Measurements from ENCODE around the gene CPNE6.

Gene CPNE6

DNA sequence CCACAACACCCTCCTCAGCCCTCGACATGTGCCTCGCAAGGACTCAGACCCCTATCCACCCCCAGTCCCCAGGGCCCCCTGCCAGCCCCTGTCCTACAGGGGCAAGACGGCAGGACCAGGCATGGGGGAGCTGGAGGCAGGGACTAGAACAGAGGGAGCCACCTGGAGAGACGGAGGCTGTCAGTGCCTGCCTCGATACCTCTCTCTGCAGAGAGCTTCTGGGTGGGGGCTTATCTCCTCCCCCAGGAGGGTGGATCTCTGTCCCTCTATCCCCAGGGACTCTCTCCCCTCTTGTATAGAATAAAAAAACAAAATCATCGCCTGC, 2.0 kb upstream of the CPNE6 start:
- TF ChIP-seq OSR1 (CRISPR knock-in tag; IDR thresholded peaks at IDR 0.05) (no peak), GLIS3 (CRISPR knock-in tag; IDR thresholded peaks at IDR 0.05) (no peak), TCF4 (CRISPR knock-in tag; IDR thresholded peaks at IDR 0.05; ENCODE audit: borderline replicate concordance) (no peak), BACH2 (CRISPR knock-in tag; IDR thresholded peaks at IDR 0.05; ENCODE audit: borderline replicate concordance) (no peak), ZFP3 (CRISPR knock-in tag; IDR thresholded peaks at IDR 0.05) (no peak), ARNTL (CRISPR knock-in tag; IDR thresholded peaks at IDR 0.05; ENCODE audit: borderline replicate concordance, low read depth) (no peak), TOX (CRISPR knock-in tag; IDR thresholded peaks at IDR 0.05; ENCODE audit: borderline replicate concordance) (no peak), ISL1 (CRISPR knock-in tag; IDR thresholded peaks at IDR 0.05) (no peak), ESRRG (CRISPR knock-in tag; IDR thresholded peaks at IDR 0.05) (no peak), ZNF70 (CRISPR knock-in tag; IDR thresholded peaks at IDR 0.05) (no peak), CSDC2 (CRISPR knock-in tag; IDR thresholded peaks at IDR 0.05) (no peak)
- TF ChIP-seq, protein P1, sequence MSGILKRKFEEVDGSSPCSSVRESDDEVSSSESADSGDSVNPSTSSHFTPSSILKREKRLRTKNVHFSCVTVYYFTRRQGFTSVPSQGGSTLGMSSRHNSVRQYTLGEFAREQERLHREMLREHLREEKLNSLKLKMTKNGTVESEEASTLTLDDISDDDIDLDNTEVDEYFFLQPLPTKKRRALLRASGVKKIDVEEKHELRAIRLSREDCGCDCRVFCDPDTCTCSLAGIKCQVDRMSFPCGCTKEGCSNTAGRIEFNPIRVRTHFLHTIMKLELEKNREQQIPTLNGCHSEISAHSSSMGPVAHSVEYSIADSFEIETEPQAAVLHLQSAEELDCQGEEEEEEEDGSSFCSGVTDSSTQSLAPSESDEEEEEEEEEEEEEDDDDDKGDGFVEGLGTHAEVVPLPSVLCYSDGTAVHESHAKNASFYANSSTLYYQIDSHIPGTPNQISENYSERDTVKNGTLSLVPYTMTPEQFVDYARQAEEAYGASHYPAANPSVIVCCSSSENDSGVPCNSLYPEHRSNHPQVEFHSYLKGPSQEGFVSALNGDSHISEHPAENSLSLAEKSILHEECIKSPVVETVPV (CRISPR knock-in tag; IDR thresholded peaks at IDR 0.05), result no peak
- TF ChIP-seq, protein P2, sequence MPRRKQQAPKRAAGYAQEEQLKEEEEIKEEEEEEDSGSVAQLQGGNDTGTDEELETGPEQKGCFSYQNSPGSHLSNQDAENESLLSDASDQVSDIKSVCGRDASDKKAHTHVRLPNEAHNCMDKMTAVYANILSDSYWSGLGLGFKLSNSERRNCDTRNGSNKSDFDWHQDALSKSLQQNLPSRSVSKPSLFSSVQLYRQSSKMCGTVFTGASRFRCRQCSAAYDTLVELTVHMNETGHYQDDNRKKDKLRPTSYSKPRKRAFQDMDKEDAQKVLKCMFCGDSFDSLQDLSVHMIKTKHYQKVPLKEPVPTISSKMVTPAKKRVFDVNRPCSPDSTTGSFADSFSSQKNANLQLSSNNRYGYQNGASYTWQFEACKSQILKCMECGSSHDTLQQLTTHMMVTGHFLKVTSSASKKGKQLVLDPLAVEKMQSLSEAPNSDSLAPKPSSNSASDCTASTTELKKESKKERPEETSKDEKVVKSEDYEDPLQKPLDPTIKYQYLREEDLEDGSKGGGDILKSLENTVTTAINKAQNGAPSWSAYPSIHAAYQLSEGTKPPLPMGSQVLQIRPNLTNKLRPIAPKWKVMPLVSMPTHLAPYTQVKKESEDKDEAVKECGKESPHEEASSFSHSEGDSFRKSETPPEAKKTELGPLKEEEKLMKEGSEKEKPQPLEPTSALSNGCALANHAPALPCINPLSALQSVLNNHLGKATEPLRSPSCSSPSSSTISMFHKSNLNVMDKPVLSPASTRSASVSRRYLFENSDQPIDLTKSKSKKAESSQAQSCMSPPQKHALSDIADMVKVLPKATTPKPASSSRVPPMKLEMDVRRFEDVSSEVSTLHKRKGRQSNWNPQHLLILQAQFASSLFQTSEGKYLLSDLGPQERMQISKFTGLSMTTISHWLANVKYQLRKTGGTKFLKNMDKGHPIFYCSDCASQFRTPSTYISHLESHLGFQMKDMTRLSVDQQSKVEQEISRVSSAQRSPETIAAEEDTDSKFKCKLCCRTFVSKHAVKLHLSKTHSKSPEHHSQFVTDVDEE (CRISPR knock-in tag; IDR thresholded peaks at IDR 0.05), result no peak
- no peak for ATAC-seq

DNA sequence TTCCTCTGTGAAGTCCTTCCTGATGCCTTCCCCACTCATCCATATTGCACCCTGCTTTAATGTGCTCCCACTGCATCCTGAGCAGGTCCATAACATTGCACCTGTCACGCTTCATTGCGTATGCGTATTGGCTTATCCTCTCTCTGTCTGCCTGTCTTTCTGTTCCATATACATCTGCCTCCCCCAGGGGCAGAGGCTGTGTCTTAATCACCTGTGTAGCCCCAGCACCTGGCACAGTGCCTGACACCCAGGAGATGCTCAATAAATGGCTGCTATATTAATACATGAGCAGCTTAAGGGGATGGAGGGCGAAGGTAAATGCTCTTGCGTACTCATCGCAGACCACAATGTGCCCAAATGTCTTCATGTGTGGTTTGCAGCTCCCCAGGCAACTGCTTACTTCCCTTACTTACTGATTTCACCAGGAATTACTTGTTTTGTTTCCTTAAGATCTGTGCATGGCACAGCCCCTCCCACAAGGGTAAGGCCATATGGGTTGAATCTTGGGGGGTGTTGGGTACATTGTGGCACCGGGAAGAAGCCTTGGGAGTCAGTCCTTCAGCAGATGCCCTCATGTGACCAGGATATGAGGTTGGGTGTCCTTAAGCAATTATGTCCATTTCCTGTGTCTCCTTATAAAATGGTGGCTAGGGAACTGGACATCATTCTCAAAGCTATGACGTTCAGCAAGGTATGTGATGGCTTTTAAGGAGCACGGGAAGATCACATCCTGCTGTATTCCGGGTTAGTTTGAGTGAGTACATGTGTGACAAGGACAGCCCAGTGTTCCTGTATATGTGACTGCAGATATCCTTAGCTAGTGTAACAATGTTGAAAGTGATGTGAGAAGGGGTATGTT, 848 bp upstream of the CPNE6 start:
- ATAC-seq, result no peak
- no peak for TF ChIP-seq GLIS3 (CRISPR knock-in tag; IDR thresholded peaks at IDR 0.05)
- no peak for TF ChIP-seq ZFP30 (CRISPR knock-in tag; IDR thresholded peaks at IDR 0.05)
- TF ChIP-seq, protein P3, sequence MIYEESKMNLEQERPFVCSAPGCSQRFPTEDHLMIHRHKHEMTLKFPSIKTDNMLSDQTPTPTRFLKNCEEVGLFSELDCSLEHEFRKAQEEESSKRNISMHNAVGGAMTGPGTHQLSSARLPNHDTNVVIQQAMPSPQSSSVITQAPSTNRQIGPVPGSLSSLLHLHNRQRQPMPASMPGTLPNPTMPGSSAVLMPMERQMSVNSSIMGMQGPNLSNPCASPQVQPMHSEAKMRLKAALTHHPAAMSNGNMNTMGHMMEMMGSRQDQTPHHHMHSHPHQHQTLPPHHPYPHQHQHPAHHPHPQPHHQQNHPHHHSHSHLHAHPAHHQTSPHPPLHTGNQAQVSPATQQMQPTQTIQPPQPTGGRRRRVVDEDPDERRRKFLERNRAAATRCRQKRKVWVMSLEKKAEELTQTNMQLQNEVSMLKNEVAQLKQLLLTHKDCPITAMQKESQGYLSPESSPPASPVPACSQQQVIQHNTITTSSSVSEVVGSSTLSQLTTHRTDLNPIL (CRISPR knock-in tag; IDR thresholded peaks at IDR 0.05; ENCODE audit: low read depth), result no peak
- no peak for TF ChIP-seq TOX (CRISPR knock-in tag; IDR thresholded peaks at IDR 0.05; ENCODE audit: borderline replicate concordance)
- no peak for TF ChIP-seq SNAI2 (CRISPR knock-in tag; IDR thresholded peaks at IDR 0.05)
- no peak for TF ChIP-seq ESRRG (CRISPR knock-in tag; IDR thresholded peaks at IDR 0.05)
- TF ChIP-seq, protein P4, sequence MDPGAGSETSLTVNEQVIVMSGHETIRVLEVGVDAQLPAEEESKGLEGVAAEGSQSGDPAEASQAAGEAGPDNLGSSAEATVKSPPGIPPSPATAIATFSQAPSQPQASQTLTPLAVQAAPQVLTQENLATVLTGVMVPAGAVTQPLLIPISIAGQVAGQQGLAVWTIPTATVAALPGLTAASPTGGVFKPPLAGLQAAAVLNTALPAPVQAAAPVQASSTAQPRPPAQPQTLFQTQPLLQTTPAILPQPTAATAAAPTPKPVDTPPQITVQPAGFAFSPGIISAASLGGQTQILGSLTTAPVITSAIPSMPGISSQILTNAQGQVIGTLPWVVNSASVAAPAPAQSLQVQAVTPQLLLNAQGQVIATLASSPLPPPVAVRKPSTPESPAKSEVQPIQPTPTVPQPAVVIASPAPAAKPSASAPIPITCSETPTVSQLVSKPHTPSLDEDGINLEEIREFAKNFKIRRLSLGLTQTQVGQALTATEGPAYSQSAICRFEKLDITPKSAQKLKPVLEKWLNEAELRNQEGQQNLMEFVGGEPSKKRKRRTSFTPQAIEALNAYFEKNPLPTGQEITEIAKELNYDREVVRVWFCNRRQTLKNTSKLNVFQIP (CRISPR knock-in tag; IDR thresholded peaks at IDR 0.05; ENCODE audit: borderline replicate concordance, low read depth), result no peak
- TF ChIP-seq ARNTL (CRISPR knock-in tag; IDR thresholded peaks at IDR 0.05; ENCODE audit: borderline replicate concordance, low read depth), result no peak
- TF ChIP-seq, protein P2 (CRISPR knock-in tag; IDR thresholded peaks at IDR 0.05), result no peak
- TF ChIP-seq ZNF70 (CRISPR knock-in tag; IDR thresholded peaks at IDR 0.05), result no peak
- no peak for TF ChIP-seq PPARA (CRISPR knock-in tag; IDR thresholded peaks at IDR 0.05; ENCODE audit: borderline replicate concordance)
- no peak for TF ChIP-seq BACH2 (CRISPR knock-in tag; IDR thresholded peaks at IDR 0.05; ENCODE audit: borderline replicate concordance)
- no peak for TF ChIP-seq ZFP3 (CRISPR knock-in tag; IDR thresholded peaks at IDR 0.05)
- TF ChIP-seq ZNF565 (CRISPR knock-in tag; conservative IDR thresholded peaks at IDR 0.05; ENCODE audit: low read depth), result no peak
- TF ChIP-seq ZNF8 (CRISPR knock-in tag; IDR thresholded peaks at IDR 0.05), result no peak
- no peak for TF ChIP-seq ZC3H10 (CRISPR knock-in tag; IDR thresholded peaks at IDR 0.05)
- TF ChIP-seq OSR1 (CRISPR knock-in tag; IDR thresholded peaks at IDR 0.05), result no peak
- no peak for TF ChIP-seq ISL1 (CRISPR knock-in tag; IDR thresholded peaks at IDR 0.05)

Data from SK-N-SH treated with all-trans-retinoic acid at 6 μM for 48 hours (cell line).